Measurements from ENCODE around the gene SDK1. TPM values are rescaled to one million over a fixed set of nuclear protein-coding genes. Genes with fewer than 3 reads are reported as not detected.

SDK1 gene
- total RNA-seq, 1 donor from 2014 or later: 225 TPM

GRCh38 chr7:4218481-4218880, 917.4 kb downstream of the SDK1 start:
- H3K4me1 Mint-ChIP-seq (ENCODE audit: low read depth, unreplicated experiment): peaks cover 2% of the 10 kb centered on the region
- no peak overlapping the region for H3K4me3 Mint-ChIP-seq (ENCODE audit: unreplicated experiment)
- peaks cover 21% of the 10 kb centered on the region for H3K27me3 Mint-ChIP-seq (ENCODE audit: unreplicated experiment)
- H3K36me3 Mint-ChIP-seq (ENCODE audit: unreplicated experiment): peaks cover 26% of the 10 kb centered on the region
- no peak for DNase-seq
- peaks cover 17% of the 10 kb centered on the region for H3K9me3 Mint-ChIP-seq (ENCODE audit: unreplicated experiment)
- no peak overlapping the region for H3K27ac Mint-ChIP-seq (ENCODE audit: unreplicated experiment)
- no peak for TF ChIP-seq CTCF (IDR thresholded peaks at IDR 0.05; ENCODE audit: partially characterized antibody, unreplicated experiment)

- H3K4me1 Mint-ChIP-seq (ENCODE audit: low read depth, unreplicated experiment): peaks cover 4% of the 10 kb centered on the region
- no peak overlapping the region for H3K27ac Mint-ChIP-seq (ENCODE audit: unreplicated experiment)
- peaks cover 18% of the 10 kb centered on the region for H3K27me3 Mint-ChIP-seq (ENCODE audit: unreplicated experiment)
- H3K4me3 Mint-ChIP-seq (ENCODE audit: unreplicated experiment): no peak overlapping the region
- peaks cover 17% of the 10 kb centered on the region for H3K9me3 Mint-ChIP-seq (ENCODE audit: unreplicated experiment)
- DNase-seq: no peak
- TF ChIP-seq CTCF (IDR thresholded peaks at IDR 0.05; ENCODE audit: partially characterized antibody, unreplicated experiment): no peak
- peaks cover 26% of the 10 kb centered on the region for H3K36me3 Mint-ChIP-seq (ENCODE audit: unreplicated experiment)
These were observed 919.0 kb downstream of the SDK1 start for GRCh38 chr7:4220011-4220410.

GRCh38 chr7:4221043-4221442, 920.0 kb downstream of the SDK1 start:
- Mint-ChIP-seq H3K4me1 (ENCODE audit: low read depth, unreplicated experiment) (peaks cover 13% of the 10 kb centered on the region), H3K27me3 (ENCODE audit: unreplicated experiment) (peaks cover 14% of the 10 kb centered on the region), H3K9me3 (ENCODE audit: unreplicated experiment) (peaks cover 19% of the 10 kb centered on the region), H3K4me3 (ENCODE audit: unreplicated experiment) (no peak overlapping the region), H3K36me3 (ENCODE audit: unreplicated experiment) (peaks cover 29% of the 10 kb centered on the region), H3K27ac (ENCODE audit: unreplicated experiment) (no peak overlapping the region)
- no peak for TF ChIP-seq CTCF (IDR thresholded peaks at IDR 0.05; ENCODE audit: partially characterized antibody, unreplicated experiment)
- DNase-seq: no peak

GRCh38 chr7:4222676-4223075, 921.6 kb downstream of the SDK1 start:
- Mint-ChIP-seq H3K9me3 (ENCODE audit: unreplicated experiment) (peaks cover 25% of the 10 kb centered on the region), H3K4me3 (ENCODE audit: unreplicated experiment) (no peak overlapping the region), H3K36me3 (ENCODE audit: unreplicated experiment) (peaks cover 29% of the 10 kb centered on the region), H3K27ac (ENCODE audit: unreplicated experiment) (no peak overlapping the region), H3K4me1 (ENCODE audit: low read depth, unreplicated experiment) (peaks cover 27% of the 10 kb centered on the region), H3K27me3 (ENCODE audit: unreplicated experiment) (peaks cover 21% of the 10 kb centered on the region)
- DNase-seq: no peak
- TF ChIP-seq CTCF (IDR thresholded peaks at IDR 0.05; ENCODE audit: partially characterized antibody, unreplicated experiment): no peak

- Mint-ChIP-seq H3K27me3 (ENCODE audit: unreplicated experiment) (peaks cover 21% of the 10 kb centered on the region), H3K9me3 (ENCODE audit: unreplicated experiment) (peaks cover 31% of the 10 kb centered on the region), H3K4me3 (ENCODE audit: unreplicated experiment) (no peak overlapping the region), H3K36me3 (ENCODE audit: unreplicated experiment) (peaks cover 29% of the 10 kb centered on the region), H3K27ac (ENCODE audit: unreplicated experiment) (no peak overlapping the region), H3K4me1 (ENCODE audit: low read depth, unreplicated experiment) (peaks cover 41% of the 10 kb centered on the region)
- no peak for DNase-seq
- no peak for TF ChIP-seq CTCF (IDR thresholded peaks at IDR 0.05; ENCODE audit: partially characterized antibody, unreplicated experiment)
These were observed 924.3 kb downstream of the SDK1 start for GRCh38 chr7:4225361-4225771.
